Measurements from ENCODE around the gene TBCK.

The TBCK gene

DNA sequence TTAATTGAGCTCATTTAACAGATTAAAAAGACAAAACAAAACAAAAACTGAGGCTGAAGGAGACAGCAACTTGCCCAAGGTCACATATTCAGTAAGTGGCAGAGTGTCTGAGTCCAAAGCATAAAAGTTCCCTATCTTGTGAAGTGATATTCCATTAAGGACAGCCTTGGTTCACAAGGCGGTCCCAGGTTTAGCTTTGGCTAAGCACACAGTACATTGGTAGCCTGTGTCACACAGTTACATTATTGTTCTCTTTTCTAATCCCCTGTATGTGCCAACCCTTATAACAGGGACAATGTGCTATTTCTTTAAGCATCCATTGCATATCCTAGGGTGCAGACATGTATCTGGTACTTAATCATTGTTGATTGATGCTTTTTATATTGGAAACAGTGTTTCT, 280.8 kb downstream of the TBCK start:
- Histone ChIP-seq H3K9me3 (ENCODE audit: control insufficient read depth, insufficient read depth, low read length) (no peaks in the 10 kb centered on the region), H3K4me1 (ENCODE audit: insufficient read depth, low read length) (peaks cover 9% of the 10 kb centered on the region; the same call in 1 of the 2 replicates), H3K36me3 (ENCODE audit: insufficient read depth, low read length) (no peaks in the 10 kb centered on the region), H3K9ac (ENCODE audit: low read depth, low read length) (no peak overlapping the region)

DNA sequence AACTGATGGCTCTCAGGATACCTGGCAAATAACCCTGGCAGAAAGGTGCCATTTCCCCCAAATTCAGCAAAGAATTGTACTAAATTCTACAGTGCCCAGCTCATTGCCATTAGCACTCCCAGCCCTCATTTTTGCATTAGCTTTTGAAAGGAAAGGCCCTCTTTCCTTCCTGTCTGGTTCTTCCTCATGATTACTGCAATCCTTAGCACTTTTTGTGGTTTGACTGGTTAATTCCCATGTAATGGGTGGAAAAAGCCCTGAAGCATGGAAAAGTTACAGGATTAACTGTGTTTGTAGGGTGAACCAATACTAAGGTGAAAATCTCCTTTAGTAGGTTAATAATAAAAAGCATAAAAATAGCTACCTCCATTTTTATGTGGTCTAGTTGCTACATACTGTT, 281.3 kb downstream of the TBCK start:
- Histone ChIP-seq H3K9me3 (ENCODE audit: control insufficient read depth, insufficient read depth, low read length) (no peaks in the 10 kb centered on the region), H3K36me3 (ENCODE audit: insufficient read depth, low read length) (no peaks in the 10 kb centered on the region), H3K9ac (ENCODE audit: low read depth, low read length) (no peak overlapping the region), H3K4me1 (ENCODE audit: insufficient read depth, low read length) (peaks cover 9% of the 10 kb centered on the region; the same call in 1 of the 2 replicates)

DNA sequence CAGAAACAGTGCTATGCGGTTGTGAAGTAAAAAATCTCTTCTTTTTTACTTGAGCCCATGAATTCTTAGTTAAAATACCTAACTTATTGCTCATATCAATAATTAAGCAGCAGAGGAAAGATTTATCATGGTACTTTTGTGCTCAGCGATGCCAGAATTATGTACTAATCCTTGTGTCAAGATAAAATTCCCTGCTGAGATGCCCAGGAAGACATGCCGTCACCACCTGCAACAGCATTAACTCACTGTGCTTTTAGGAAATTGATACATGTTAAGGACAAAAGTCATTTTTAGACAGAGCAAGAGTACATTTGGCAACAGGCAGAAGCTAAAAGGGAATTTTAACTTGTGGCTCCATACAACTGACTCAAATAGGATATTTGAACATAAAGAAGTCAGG, 281.8 kb downstream of the TBCK start:
- Histone ChIP-seq H3K9ac (ENCODE audit: low read depth, low read length) (no peak overlapping the region), H3K36me3 (ENCODE audit: insufficient read depth, low read length) (no peaks in the 10 kb centered on the region), H3K4me1 (ENCODE audit: insufficient read depth, low read length) (peaks cover 9% of the 10 kb centered on the region; the same call in 1 of the 2 replicates), H3K9me3 (ENCODE audit: control insufficient read depth, insufficient read depth, low read length) (no peaks in the 10 kb centered on the region; the same call in 1 of the 2 replicates)

DNA sequence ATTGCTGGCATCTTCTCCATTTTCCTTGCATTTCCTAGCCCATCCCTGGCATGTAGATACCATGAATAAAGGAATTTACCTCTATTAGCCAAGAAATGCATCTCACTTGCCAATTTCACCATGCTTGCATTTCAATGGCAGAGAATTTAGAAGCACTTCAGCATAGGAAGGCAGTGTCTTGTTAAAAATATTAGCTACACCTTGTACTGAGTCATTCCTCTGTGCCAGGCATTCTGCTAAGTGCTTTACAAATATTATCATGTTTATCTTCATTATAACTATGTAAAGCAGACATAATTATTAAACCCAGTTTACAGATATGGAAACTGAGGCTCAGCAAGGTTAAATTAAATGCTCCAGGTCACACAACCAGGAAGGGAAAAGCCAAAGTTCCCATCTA, 282.5 kb downstream of the TBCK start:
- Histone ChIP-seq H3K9me3 (ENCODE audit: control insufficient read depth, insufficient read depth, low read length) (no peaks in the 10 kb centered on the region; the same call in 1 of the 2 replicates), H3K4me1 (ENCODE audit: insufficient read depth, low read length) (peaks cover 9% of the 10 kb centered on the region; the same call in 1 of the 2 replicates), H3K9ac (ENCODE audit: low read depth, low read length) (no peak overlapping the region), H3K36me3 (ENCODE audit: insufficient read depth, low read length) (no peaks in the 10 kb centered on the region)

GRCh38 chr4:106032851-106033286, 283.1 kb downstream of the TBCK start:
- Histone ChIP-seq H3K9me3 (ENCODE audit: control insufficient read depth, insufficient read depth, low read length) (no peaks in the 10 kb centered on the region; the same call in 1 of the 2 replicates), H3K36me3 (ENCODE audit: insufficient read depth, low read length) (no peaks in the 10 kb centered on the region), H3K4me1 (ENCODE audit: insufficient read depth, low read length) (peaks cover 9% of the 10 kb centered on the region; the same call in 1 of the 2 replicates), H3K9ac (ENCODE audit: low read depth, low read length) (no peak overlapping the region)

DNA sequence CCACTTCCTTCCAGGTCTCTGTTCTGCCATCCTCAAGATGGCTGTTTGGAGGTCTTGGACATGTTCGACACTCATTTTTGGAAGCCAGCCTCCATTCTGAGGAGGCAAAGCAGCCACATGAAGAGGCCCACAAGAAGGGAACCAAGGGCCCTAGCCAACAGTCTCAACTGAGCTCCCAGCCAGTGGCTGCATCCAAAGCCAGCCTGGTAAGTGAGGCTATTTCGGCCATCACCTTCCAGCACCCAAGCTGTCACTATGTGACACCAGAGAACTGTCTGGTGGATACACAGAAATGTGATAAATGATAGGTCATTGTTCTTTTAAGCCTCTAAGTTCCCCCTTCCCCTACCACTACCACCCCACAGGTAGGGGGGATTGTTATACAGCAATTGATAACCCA, 293.6 kb downstream of the TBCK start:
- Histone ChIP-seq H3K4me1 (ENCODE audit: insufficient read depth, low read length) (no peaks in the 10 kb centered on the region), H3K9me3 (ENCODE audit: control insufficient read depth, insufficient read depth, low read length) (no peaks in the 10 kb centered on the region; the same call in 1 of the 2 replicates), H3K9ac (ENCODE audit: low read depth, low read length) (no peak overlapping the region)

DNA sequence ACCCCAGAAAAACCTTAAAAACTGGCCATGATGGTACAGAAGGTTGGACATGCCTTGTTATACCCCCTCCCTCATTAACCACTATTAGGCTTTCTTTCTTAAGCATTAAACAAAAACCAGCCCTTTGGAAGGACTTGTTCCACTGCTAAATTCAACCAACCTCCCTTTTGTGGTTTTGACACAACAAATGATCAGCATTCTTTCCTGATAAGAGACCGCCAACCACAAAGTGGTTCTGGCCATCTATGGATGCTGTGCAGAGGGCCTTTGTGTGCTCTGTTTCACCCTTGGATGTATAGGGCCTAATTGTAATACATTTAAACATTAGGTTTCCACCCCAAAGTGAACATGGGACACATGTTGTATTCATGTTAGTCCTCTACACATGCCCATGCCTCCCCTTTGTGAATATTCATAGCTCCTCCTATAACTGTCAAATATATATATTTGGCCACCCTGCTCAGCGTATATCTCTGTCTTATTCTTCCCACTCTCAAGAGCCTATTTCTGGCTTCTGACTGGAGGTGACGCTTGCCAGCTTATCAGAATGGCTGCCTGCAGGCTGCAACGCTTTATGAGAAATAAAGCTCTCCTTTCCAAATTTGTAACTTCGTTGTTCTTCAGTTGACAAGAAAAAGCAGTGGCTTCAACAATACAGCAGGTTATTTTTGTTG, 294.1 kb downstream of the TBCK start:
- no peak overlapping the region for H3K9ac ChIP-seq (ENCODE audit: low read depth, low read length)
- H3K9me3 ChIP-seq (ENCODE audit: control insufficient read depth, insufficient read depth, low read length) = no peaks in the 10 kb centered on the region; the same call in 1 of the 2 replicates
- no peaks in the 10 kb centered on the region for H3K4me1 ChIP-seq (ENCODE audit: insufficient read depth, low read length)

More for the DNA sequence above, 293.6 kb downstream of the TBCK start:
- H3K36me3 ChIP-seq (ENCODE audit: insufficient read depth, low read length) = no peaks in the 10 kb centered on the region

DNA sequence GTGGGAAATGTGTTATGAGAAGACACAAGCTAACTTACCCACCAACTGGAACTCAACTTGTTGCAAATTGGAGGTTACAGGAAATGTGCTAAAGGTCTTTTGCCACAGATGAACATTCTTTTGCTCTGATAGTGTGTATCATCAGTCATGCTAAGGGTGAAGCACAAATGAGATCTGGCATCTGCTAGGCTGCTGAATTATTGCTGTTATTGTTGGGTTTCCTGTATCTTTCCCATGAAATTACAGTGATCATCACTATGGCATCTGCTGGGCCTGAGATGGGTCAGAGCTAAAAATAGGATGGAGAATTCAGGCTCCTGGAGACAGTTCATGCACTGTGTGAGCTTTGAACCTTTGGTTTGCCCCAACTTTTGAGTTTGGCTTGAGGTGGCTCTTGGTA, 296.2 kb downstream of the TBCK start:
- no peaks in the 10 kb centered on the region for H3K4me1 ChIP-seq (ENCODE audit: insufficient read depth, low read length)
- no peaks in the 10 kb centered on the region; the same call in 1 of the 2 replicates for H3K9me3 ChIP-seq (ENCODE audit: control insufficient read depth, insufficient read depth, low read length)
- no peaks in the 10 kb centered on the region for H3K36me3 ChIP-seq (ENCODE audit: insufficient read depth, low read length)
- no peak overlapping the region for H3K9ac ChIP-seq (ENCODE audit: low read depth, low read length)

More for the DNA sequence above, 294.1 kb downstream of the TBCK start:
- H3K36me3 ChIP-seq (ENCODE audit: insufficient read depth, low read length) = no peaks in the 10 kb centered on the region

DNA sequence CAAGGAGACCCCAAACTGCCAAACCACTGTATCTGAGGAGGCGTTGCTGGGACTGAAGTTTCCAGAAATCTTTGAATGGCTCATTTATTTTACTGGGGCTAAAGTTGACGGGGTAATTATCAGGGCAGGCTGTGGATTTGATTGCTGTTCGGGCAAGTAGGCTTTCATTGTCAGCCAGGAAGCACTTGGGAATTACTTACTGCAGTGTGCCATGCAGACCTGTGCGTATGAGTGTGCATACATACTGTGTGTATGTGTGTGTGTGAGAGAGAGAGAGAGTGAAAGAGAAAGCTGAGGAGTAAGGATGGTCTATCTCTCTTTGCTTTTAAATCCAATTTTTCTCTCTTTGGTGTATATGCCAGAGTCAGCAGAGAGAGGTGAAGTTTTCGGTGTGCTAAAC, 298.0 kb downstream of the TBCK start:
- no peak overlapping the region for H3K9ac ChIP-seq (ENCODE audit: low read depth, low read length)
- no peaks in the 10 kb centered on the region for H3K36me3 ChIP-seq (ENCODE audit: insufficient read depth, low read length)
- peaks cover 5% of the 10 kb centered on the region; the same call in 1 of the 2 replicates for H3K9me3 ChIP-seq (ENCODE audit: control insufficient read depth, insufficient read depth, low read length)
- H3K4me1 ChIP-seq (ENCODE audit: insufficient read depth, low read length) = no peaks in the 10 kb centered on the region

DNA sequence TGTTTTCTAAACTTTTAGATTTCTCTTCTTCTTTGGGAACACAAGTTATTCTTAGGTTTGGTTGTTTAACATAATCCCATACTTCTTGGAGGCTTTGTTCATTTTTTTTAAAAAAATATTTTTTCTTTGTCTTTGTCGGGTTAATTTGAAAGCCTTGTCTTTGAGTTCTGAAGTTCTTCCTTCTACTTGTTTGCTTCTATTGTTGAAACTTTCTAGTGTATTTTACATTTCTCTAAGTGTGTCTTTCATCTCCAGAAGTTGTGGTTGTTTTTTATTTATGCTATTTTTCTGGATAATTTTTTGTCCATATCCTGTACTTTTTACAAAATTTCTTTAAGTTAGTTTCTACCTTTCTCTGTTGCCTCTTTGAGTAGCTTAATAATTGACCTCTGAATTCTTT, 304.6 kb downstream of the TBCK start:
- Histone ChIP-seq H3K9ac (ENCODE audit: low read depth, low read length) (no peak overlapping the region), H3K9me3 (ENCODE audit: control insufficient read depth, insufficient read depth, low read length) (peaks cover 5% of the 10 kb centered on the region; the same call in 1 of the 2 replicates), H3K36me3 (ENCODE audit: insufficient read depth, low read length) (no peaks in the 10 kb centered on the region), H3K4me1 (ENCODE audit: insufficient read depth, low read length) (no peaks in the 10 kb centered on the region)

DNA sequence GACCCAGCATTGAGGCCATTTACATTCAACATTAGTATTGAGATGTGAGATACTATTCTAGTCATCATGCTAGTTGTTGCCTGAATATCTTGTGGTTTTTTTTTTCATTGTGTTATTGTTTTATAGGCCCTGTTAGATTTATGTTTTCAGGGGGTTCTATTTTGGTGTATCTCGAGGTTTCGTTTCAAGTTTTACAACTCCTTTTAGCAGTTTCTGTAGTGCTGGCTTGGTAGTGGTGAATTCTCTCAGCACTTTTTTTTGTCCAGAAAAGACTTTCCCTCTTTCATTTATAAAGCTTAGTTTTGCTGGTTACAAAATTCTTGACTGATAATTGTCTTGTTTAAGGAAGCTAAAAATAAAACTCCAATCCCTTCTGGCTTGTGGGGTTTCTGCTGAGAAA, 305.2 kb downstream of the TBCK start:
- Histone ChIP-seq H3K4me1 (ENCODE audit: insufficient read depth, low read length) (no peaks in the 10 kb centered on the region), H3K9ac (ENCODE audit: low read depth, low read length) (no peak overlapping the region)

DNA sequence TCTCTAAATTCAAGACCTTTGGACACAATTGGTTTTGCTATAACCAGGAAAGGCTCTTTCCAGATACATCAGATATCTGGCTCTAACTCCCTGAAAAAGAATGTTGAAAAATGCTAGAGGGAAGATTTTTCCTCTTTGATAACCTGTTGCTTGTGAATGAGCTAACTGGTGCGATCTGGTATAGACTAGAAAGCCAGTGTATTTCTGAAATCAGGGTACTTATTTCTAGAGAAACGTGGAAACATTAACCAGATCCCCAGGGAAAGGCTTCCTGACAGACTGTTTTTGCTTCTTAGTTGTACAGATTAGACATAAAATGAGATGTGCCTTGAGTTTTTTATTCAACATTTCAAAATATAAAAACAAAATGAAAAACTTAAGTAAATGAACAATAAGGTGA, 313.0 kb downstream of the TBCK start:
- H3K9me3 ChIP-seq (ENCODE audit: control insufficient read depth, insufficient read depth, low read length) = no peaks in the 10 kb centered on the region
- no peak overlapping the region for H3K9ac ChIP-seq (ENCODE audit: low read depth, low read length)
- H3K36me3 ChIP-seq (ENCODE audit: insufficient read depth, low read length) = no peaks in the 10 kb centered on the region
- peaks cover 6% of the 10 kb centered on the region for H3K4me1 ChIP-seq (ENCODE audit: insufficient read depth, low read length)

More for the DNA sequence above, 305.2 kb downstream of the TBCK start:
- H3K9me3 ChIP-seq (ENCODE audit: control insufficient read depth, insufficient read depth, low read length) = peaks cover 5% of the 10 kb centered on the region; the same call in 1 of the 2 replicates
- H3K36me3 ChIP-seq (ENCODE audit: insufficient read depth, low read length) = no peaks in the 10 kb centered on the region

DNA sequence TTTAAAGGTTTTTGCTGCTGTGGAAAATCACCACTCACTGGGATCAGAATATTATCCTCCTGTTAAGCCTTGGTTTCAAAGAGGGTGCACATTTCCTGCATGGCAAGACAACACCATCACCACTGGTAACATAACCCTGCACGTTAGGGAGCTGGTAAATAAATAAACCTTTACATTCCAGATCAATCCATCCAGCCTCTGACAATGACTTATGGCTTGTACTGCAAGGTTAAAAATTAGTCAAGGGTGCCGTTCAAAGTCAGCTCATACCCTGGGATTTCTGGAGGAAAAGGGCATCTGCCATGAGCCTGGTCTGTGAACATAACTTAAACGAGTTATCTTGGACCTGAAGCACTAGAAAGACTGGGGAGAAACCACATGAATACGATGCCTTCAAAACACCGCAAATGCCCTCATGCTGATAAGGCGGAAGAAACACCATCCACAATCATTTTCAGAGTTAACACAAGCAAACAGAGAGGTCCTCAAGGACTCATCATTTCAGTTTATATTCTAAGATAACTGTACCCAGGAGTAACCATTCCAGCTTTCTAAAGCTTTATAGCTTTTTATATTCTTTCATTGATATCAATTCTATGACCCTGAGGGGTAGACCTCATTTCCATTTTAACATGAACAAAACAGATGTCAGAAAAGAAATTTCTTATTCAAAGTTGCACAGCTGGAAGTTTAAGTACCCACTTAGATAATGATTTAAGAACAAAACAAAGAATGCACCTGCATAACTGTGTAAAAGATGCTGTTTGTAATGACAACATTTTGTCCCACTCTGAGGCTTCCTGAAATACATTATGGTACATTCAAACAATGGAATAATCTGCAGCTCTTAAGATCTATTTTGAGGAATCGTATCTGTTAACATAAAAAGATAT, 317.6 kb downstream of the TBCK start:
- H3K9me3 ChIP-seq (ENCODE audit: control insufficient read depth, insufficient read depth, low read length) = no peaks in the 10 kb centered on the region
- H3K36me3 ChIP-seq (ENCODE audit: insufficient read depth, low read length) = no peaks in the 10 kb centered on the region
- H3K9ac ChIP-seq (ENCODE audit: low read depth, low read length) = no peak overlapping the region
- peaks cover 7% of the 10 kb centered on the region for H3K4me1 ChIP-seq (ENCODE audit: insufficient read depth, low read length)

DNA sequence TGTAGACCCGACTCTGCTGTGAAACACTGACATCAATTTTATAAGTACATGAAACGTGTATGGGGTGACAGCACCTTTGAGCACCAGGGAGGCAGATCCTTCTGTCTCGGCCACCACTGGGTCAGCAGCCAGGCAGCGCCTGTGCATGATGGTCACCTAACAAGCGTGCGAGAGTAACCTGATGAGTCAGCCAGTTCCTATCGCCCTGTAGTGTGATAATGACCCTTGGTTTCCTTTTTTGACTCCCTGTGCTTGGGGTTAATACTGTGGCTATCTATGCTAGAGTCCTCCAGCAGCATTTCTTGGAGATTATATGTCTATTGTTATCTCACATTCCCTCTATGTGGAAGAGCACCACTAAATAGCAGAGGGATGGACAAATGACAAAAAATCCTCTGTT, 319.2 kb downstream of the TBCK start:
- Histone ChIP-seq H3K9ac (ENCODE audit: low read depth, low read length) (no peak overlapping the region), H3K4me1 (ENCODE audit: insufficient read depth, low read length) (peaks cover 7% of the 10 kb centered on the region), H3K9me3 (ENCODE audit: control insufficient read depth, insufficient read depth, low read length) (no peaks in the 10 kb centered on the region), H3K36me3 (ENCODE audit: insufficient read depth, low read length) (no peaks in the 10 kb centered on the region)
